KG1 (cell line): ENCODE results near the gene DHRS3.
"Not testable (repeated sequence)": the region's sequence is repeated elsewhere in the genome, so short reads cannot be mapped to it uniquely, and the experiment has no call there.

Experiments used
- DNase-seq: peaks from one replicate; lab custom pipeline; 2025; lab: John Stamatoyannopoulos, UW

Gene DHRS3, protein sequence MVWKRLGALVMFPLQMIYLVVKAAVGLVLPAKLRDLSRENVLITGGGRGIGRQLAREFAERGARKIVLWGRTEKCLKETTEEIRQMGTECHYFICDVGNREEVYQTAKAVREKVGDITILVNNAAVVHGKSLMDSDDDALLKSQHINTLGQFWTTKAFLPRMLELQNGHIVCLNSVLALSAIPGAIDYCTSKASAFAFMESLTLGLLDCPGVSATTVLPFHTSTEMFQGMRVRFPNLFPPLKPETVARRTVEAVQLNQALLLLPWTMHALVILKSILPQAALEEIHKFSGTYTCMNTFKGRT

GRCh38 chr1:12617901-12618660, at the start of gene DHRS3:
DHRS3 (minus strand) TSS chr1:12618210; CDS start chr1:12617348, 862 bp downstream.
- peak; percentile 33 for DNase-seq

DNA sequence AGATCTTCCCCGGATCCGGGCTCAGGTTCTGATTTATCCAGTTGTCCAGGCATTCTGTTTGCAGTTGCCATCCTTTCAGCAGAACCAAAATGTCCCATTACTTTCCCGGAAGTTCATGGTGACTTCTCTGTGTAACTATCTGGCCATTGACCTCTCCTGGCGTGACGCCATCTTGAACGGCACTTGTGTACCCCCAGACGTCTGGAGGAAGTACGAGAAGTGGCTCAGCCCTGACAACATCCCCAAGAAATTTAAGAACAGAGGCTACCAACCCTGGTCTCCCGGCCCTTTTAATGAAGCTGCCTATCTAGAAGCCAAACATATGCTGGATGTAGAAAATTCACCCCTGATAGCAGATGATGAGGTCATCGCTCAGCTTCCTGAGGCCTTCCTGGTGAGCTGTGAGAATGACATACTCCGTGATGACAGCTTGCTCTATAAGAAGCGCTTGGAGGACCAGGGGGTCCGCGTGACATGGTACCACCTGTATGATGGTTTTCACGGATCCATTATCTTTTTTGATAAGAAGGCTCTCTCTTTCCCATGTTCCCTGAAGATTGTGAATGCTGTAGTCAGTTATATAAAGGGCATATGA, 48.2 kb upstream of the DHRS3 start:
- no peak for DNase-seq

GRCh38 chr1:12665511-12665910, 47.5 kb upstream of the DHRS3 start:
- no peak for DNase-seq

DNA sequence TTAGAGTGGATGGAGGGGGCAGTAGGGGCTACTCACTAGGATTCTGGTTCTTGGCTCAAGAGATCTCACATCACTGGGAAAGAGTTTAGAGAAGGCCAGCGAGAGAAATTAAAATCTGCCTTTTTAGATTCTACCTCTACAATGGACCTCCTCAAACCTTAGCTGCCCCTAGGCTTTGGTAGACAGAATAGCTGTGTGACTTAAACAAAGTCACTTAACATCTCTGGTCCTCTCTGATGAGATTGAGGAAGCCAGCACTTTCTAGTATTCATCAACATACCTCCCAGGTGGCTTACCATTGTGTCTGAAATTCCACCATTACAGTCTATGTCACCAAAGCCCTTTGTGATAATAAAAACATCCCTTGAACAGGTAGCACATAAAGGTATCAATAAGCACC, 44.5 kb upstream of the DHRS3 start:
- no peak for DNase-seq

DNA sequence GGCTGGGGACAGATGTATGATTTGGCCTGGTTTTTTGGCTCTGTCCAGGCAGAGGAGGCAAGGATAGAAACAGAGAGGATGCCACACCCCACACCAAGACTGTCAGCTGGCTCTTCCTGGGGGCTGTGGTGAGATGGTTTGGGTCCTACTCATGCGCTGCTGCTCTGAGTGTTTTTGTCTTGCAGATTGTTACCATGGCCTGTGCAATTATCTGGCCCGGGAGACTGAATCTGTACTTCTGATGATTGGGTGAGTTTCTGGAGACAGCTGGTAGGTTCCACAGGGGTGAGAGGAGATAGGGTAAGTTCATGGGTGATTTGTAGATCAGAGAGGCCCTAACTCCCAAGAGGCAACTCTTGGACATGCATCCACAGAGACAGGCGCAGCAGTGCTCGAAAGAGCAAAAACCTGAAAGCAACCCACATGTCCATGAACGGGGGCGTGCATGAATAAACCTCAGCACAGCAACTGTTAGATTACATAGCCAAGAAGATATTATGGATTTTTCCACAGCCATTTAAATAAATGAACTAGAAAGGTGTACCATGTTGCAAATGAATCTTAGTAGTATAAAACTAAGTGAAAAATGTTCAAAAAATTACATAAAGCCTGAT, 43.7 kb upstream of the DHRS3 start:
- DNase-seq, result no peak

DNA sequence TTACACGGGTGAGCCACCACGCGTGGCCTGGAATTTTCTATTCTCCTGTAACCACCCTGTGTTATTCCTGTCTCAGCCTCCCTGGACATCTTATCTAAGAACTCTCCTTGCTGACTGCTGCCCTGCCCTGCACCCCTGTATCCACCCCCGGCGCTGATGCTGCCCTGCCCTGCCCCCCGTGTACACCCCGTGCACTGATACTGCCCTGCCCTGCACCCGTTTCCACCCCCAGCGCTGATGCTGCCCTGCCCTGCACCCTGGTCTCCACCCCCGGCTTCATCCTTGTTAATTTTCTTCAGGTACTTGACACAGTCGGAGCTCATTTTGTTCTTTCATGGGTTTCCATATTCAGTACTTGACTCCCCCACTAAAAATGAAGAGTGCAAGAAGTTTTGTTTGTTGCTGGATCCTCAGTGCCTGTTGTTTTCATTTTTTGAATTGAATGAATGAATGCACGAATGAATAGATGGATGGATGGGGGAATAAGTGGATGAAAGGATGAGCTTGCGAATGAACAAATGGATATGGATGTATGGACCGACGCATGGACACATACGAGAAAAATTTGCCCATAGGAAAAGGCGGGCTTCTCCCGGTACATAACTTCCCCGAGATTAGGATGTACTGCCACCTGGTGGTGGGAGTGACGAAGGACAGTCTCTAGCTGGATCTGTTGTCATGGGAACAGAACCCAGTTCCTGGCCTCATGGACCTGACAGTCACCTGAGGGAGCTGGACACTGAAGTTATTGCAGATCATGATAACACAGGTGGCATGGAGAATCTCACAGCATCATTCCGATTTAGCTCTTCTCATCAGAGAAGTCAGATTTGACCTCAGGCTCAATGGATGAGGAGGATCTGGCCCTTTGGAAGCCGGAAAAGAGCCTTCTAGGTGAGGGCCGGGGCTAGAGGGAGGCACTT, 40.8 kb upstream of the DHRS3 start:
- peak; percentile 30 for DNase-seq

DNA sequence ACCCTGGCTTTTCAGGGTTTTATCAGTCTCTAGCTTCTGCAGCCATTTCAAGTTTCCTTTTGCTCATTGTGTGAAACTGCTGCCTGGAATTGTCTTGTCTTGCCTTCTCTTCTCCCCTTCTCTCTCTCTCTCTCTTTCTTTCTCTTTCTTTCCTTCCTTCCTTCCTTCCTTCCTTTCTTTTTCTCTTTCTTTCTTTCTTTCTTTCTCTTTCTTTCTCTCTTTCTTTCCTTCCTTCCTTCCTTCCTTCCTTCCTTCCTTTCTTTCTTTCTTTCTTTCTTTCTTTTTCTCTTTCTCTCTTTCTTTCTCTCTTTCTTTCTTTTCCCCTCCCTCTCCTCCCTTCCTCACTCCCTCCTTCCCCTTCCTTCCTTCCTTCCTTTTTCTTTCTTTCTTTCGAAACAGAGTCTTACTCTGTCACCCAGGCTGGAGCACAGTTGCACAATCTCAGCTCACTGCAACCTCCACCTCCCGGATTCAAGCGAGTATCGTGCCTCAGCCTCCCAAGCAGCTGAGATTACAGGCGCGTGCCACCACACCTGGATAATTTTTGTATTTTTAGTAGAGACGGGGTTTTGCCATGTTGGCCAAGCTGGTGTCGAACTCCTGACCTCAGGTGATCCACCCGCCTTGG, 40.0 kb upstream of the DHRS3 start:
- not testable (repeated sequence) for DNase-seq

DNA sequence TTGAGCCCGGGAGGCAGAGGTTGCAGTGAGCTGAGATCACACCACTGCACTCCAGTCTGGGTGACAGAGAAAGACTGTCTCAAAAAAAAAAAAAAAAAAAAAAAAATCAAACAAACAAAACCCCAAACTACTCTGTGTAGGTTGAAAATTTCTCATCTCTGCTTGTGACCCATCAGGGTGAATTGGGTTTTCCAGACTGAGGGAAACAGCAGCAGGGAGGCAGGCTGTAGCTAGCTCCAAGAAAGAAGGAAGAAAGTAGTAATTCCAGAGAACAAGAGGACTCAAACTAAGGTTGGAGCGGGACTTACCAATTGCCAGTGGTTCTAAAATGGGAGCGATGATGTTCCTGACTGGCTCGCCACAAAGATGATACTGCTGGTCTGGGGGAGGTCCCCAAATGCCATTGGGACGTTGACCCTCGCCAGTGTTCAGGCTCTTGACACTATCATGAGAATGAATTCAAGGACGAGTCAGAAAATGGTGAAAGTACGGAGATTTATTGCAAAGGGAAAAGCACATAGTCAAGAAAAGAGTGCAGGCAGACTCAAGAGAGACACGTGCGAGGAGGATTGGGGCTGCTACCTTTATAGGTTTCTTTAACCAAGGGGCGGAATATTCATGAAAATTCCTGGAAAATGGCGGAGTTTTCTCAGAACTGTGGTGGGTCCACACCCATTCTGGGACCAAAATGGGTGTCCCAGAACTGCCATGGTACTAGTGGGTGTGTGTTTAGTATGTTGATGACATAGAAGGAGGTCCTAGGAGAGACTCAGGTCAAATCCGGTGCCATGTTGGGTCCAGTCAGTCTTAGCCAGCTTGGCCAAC, 39.3 kb upstream of the DHRS3 start:
- DNase-seq, result no peak

- DNase-seq, result no peak
These were observed 38.6 kb upstream of the DHRS3 start for GRCh38 chr1:12656575-12656974.

DNA sequence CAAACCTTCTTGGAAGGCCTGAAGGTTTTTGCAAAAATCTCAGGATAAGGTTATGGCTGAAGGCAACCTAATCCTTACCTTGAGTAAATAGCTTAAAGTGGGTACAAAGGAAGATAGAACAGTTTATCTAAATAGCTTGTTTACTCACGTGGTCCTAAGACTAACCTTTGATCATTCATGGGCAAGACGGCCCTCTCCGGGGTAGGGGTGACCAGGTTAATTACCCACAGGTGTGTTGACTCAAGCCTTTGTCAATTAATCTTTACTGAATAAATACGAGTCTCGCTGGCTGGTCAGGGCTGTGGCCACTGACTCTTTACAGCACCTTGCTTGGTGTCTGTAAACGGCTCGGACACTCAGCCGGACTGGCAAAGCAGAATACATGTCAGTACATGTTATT, 36.6 kb upstream of the DHRS3 start:
- DNase-seq, result no peak

- DNase-seq, result no peak
These were observed 36.1 kb upstream of the DHRS3 start for GRCh38 chr1:12654004-12654567.

GRCh38 chr1:12649971-12650421, 32.0 kb upstream of the DHRS3 start:
- DNase-seq, result no peak

GRCh38 chr1:12648741-12649140, 30.7 kb upstream of the DHRS3 start:
- no peak for DNase-seq

DNA sequence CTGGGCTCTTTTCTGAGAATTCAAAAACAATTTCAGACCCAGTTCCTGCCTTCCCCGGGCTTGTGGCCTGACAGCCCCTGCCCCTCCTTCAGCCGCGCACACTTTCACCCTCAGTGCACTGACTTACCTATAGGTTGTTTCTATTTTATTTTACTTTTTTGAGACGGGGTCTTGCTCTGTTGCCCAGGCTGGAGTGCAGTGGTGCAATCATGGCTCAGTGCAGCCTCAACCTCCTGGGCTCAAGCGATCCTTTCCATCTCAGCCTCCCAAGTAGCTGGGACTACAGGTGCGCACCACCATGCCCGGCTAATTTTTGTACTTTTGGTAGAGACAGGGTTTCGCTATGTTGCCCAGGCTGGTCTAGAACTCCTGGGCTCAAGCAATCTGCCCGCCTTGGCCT, 27.4 kb upstream of the DHRS3 start:
- not testable (repeated sequence) for DNase-seq

GRCh38 chr1:12644829-12645228, 26.8 kb upstream of the DHRS3 start:
- no peak for DNase-seq

DNA sequence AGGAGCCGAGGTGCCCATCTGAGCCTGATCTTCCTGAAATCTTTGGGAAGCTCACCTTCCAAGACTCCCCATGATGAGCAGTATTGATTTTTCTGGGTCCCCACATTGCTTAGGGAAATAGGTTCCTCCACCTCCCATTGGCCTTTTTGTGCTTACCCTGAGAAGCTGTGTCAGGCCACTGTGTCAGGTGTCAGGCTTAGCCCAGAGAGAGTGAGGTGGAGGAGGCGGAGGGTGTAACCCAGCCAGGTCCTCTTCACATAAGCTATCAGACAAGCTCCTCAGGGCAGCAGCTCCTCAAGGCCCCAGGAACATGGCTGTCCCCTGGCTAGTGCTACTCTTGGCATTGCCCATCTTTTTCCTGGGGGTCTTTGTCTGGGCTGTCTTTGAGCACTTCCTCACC, 26.2 kb upstream of the DHRS3 start:
- DNase-seq, result no peak

DNA sequence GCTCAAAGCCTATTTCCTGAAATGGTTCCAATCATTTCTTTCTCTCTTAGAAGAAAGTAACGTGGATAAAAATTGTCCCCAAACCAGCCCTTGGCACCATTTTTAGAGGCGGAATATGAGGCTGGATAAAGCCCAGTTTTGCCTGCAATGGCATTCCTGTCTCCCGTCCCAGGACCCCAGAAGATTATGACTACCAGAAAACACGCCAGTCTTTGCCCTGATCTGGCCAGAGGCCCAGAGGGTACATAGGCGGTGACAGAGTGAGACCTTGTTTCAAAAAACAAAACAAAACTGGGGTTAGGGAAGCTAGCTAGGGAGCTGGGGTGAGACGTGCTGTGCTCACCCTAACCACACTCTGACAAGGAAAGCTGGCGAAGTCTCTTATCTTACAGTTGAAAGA, 25.8 kb upstream of the DHRS3 start, which contains the start of gene AADACL4:
Gene AADACL4 (plus strand): TSS at position 301 of the 400 bp plus-strand sequence. CDS start 462 bp downstream, outside the sequence.
- DNase-seq, result no peak

GRCh38 chr1:12643079-12643478, 25.1 kb upstream of the DHRS3 start:
- DNase-seq, result no peak

GRCh38 chr1:12640958-12641272, 22.9 kb upstream of the DHRS3 start:
- no peak for DNase-seq
